Stimulated activated naive CD4-positive, alpha-beta T cell treated with Interleukin-2 at 50 U/mL for 16 hours (primary cell): ENCODE data around the gene NVL.

Experiments used
- DNase-seq: peaks from one replicate; lab custom pipeline; 2025; lab: John Stamatoyannopoulos, UW

Gene NVL

GRCh38 chr1:224276771-224277487, 53.0 kb downstream of the NVL start:
- no peak for DNase-seq

GRCh38 chr1:224274970-224275626, 54.9 kb downstream of the NVL start:
- DNase-seq, result no peak

- DNase-seq, result no peak
Observed at GRCh38 chr1:224273641-224274040, 56.3 kb downstream of the NVL start.

- no peak for DNase-seq
Observed at GRCh38 chr1:224271106-224271505, 58.9 kb downstream of the NVL start.

GRCh38 chr1:224267925-224268324, 62.0 kb downstream of the NVL start:
- no peak for DNase-seq

- no peak for DNase-seq
Observed at GRCh38 chr1:224266915-224267856, 62.8 kb downstream of the NVL start.

GRCh38 chr1:224266105-224266914, 63.7 kb downstream of the NVL start:
- DNase-seq, result no peak

- no peak for DNase-seq
Observed at GRCh38 chr1:224264321-224264720, 65.7 kb downstream of the NVL start.

GRCh38 chr1:224262373-224263054, 67.5 kb downstream of the NVL start:
- DNase-seq, result no peak

GRCh38 chr1:224259986-224260385, 70.0 kb downstream of the NVL start:
- no peak for DNase-seq

- no peak for DNase-seq
Observed at GRCh38 chr1:224258351-224258750, 71.6 kb downstream of the NVL start.

GRCh38 chr1:224256640-224257039, 73.3 kb downstream of the NVL start:
- no peak for DNase-seq

- no peak for DNase-seq
Observed at GRCh38 chr1:224253721-224254120, 76.3 kb downstream of the NVL start.

- no peak for DNase-seq
Observed at GRCh38 chr1:224252479-224252878, 77.5 kb downstream of the NVL start.

GRCh38 chr1:224251741-224252146, 78.2 kb downstream of the NVL start:
- no peak for DNase-seq

- no peak for DNase-seq
Observed at GRCh38 chr1:224245188-224245587, 84.8 kb downstream of the NVL start.

GRCh38 chr1:224238756-224239155, 91.2 kb downstream of the NVL start:
- no peak for DNase-seq

GRCh38 chr1:224238212-224238611, 91.8 kb downstream of the NVL start:
- DNase-seq, result no peak

- DNase-seq, result no peak
Observed at GRCh38 chr1:224237119-224237881, 92.7 kb downstream of the NVL start.

- DNase-seq, result no peak
Observed at GRCh38 chr1:224235813-224236493, 94.0 kb downstream of the NVL start.
